HG03175 (cell line): ENCODE measurements around the gene ZNF362.

Source experiments
- ATAC-seq: cut with Tn5 transposase; IDR thresholded peaks from one replicate; pipeline ENCODE4 v1.9.1; 2021; ENCODE audit warnings: mild to moderate bottlenecking, moderate library complexity; ENCODE audit not compliant: unreplicated experiment

Gene ZNF362

DNA sequence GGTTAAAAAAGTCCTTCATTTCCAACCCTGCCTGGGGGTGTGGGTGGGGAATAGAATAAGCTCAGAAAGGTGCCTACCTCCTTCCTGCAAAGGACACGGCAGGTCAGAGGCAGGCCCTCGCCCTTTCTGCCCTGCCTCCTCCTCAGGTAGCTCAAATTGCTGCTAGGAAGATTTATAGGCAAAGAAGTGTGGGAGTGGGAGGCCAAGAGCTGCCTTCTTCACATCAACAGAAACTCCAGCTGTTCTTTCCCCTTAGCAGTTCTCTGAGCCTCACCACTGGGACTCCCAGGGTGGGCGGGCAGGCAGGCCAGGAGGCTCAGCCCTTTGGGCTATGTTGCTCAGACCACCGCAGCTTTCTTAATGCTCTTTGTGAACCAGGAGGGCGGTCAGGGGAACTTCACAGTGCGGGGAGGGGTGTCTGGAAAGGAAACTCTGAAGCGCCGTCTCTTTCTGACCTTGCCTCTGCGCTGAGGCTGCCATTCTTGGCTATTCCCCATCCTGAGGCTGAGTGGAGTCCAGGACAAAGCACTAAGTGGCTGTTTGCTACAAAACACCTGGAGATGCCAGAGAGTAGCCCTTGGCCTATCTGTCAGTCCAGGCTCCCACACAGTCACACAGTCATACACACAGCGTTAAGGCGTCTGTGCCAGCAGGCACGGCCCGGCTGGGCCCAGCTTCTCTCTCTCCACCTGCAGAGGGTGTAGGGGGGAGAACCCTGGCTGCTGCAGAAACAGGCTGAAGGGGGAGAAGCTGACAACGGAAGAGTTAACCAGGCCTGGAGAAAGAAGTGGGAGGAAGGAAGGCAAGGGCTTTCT is 67.6 kb downstream of the ZNF362 start:
- ATAC-seq: no peak

- no peak for ATAC-seq
Observed at GRCh38 chr1:33324677-33325575, 68.6 kb downstream of the ZNF362 start.

GRCh38 chr1:33326785-33327184 is 70.5 kb downstream of the ZNF362 start:
- no peak for ATAC-seq

DNA sequence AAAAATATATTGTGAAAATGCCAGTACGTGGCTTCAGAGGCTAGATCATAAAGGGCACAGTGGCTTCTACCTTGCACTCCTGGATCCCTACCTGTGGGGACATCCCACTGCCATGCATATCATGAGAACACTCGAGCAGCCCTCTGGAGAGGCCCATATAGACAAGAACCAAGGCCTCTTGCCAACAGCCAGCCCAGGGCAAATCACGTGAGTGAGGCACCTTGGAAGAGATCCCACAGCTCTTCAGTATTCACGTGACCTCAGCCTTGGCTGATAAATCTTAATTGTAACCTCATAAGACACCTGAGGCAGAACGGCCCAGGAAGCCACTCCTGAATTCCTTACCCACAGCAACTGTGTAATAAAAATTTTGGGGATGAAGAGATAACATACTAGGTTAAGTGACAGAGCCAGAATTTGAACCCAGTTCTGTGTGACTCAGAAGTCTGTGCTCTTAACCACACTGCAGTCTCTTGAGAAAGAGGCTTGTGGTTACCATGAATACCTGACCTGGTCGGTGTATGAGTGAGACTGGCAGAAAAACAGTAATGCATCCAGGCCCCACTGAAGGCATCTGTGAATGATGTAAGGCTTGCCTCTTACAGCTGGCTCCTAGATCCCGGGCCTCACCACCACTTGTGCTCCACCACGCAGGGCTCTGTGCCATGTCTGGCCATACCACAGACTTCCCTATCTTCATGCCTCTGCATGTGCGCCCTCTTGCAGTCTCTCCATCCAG is 71.5 kb downstream of the ZNF362 start:
- no peak for ATAC-seq

DNA sequence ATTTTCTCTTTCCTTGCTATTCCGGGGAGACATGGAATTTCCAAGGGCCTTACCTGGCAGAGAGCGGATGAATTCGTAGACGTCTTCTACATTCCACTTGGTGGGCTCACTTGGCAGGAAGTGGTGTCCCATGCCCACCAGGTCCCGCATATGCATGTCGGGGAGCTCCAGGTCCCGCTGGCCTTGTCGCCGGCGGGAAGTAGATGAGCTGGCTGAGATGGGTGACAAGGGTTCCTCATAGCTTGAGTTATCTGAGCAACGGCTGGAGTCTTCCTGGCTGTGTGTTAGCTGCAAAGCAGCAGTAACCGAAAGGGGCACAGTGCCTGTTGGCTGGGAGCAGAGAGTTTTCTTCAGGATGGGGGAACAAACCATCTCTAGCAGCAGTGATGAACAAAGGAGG is 72.5 kb downstream of the ZNF362 start:
- no peak for ATAC-seq

GRCh38 chr1:33329600-33330305 is 73.5 kb downstream of the ZNF362 start:
- ATAC-seq: no peak

DNA sequence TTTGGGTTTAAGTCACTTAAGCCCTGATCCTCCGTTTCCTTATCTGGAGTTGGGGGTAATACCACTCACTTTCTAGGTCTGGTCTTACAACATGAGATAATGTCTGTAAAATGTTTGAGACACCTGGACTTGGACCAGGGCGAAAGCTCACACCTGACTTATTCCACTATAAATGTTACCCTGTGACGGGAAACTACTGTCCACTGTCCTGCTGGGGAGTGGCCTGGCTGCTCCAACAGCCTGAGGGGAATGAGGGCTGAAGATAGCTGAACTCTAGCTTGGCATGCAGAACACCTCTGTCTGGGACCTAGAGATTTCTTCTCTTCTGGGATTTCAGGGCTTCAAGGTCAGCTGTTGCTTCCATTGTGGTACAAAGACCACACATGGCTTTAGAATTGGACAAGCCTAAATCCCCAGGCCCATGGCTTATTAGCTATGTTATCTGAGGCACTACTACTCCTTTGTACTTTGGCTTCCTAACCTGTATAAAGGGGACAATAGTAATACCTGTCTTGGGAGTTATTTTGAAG is 74.1 kb downstream of the ZNF362 start:
- ATAC-seq: no peak

- ATAC-seq: no peak
Observed at GRCh38 chr1:33330906-33331305, 74.6 kb downstream of the ZNF362 start.

DNA sequence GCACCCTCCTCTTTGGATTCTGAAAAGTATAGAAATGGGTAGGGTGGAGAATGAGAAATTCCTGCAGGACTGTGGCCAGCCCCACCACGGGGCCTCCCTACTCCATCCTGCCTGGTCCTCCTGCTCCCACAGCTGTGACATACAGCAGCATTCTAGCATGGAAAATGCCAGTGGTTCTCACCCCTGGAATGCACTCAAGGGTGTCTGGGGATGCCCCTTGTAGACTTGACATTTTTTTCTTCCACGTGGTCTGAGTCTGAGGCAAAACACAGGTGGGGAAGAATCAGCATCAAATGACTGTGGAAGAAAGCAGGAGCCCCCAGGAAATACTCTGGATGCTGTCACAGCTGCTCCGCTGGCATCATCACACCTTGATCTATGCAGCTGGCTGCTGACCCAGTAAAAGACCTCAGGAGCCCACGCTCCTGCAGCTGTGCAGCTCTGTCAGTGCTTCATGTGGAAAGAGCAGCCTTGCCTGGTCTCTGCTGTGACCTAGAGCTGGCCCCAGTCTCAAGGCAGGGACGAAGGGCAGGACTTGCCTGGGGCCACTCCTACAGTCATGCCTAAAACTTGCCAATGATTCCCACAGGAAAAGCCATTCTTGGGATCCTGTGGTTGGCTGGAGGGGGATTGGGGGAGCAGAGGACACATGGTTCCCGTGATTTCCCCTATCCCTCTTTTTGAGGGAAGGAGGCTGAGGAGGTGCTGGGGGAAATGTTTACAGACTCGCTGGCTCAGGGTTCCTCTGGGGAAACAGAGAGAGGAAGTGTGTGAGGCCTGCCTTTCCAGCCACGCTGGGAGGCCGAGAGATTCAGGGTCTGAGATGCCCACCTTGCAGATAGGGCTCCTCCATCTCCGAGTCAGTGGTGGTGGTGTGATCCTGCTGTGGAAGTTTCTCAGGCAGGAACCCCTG is 75.4 kb downstream of the ZNF362 start:
- no peak for ATAC-seq

DNA sequence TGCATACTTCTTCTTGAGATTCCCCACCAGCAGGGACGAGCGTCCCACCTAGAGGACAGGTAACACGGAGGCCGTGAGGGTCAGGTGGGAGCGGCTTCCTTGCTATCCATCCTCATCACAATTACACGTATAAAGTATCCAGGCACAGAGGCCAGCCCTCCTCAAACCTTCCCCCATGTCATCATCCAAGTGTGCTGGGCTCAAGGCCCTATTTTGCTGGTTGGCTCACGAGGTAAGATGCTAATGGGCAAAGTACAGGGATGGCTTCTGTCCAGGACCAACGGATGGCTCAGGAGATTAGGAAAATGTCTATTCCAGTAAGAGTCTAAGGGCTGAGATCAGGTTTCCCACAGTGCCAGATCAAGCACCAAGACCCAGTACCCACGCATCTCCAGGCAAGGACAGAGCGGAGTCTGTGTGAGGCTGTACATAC is 76.1 kb downstream of the ZNF362 start:
- no peak for ATAC-seq

DNA sequence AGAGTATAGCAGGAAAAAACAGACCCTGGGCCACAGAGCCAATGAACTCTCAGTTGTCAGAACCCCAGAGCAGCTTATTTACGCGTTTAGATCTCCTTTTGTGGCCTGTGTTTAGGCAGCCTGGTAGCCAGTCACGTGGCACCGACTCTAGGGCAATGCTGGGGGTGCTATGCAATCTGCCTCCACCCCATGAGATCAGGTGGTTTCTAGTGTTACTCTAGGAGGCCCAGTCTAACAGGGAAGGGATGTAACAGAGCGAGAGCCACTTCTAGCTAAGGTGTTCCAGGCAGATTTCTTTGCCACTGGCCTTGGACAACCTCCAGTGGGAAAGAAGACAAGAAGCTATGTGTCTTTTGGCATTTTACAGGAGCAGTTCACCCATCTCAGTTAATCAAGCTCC is 76.6 kb downstream of the ZNF362 start:
- no peak for ATAC-seq

GRCh38 chr1:33334081-33334552 is 77.8 kb downstream of the ZNF362 start:
- ATAC-seq: no peak

DNA sequence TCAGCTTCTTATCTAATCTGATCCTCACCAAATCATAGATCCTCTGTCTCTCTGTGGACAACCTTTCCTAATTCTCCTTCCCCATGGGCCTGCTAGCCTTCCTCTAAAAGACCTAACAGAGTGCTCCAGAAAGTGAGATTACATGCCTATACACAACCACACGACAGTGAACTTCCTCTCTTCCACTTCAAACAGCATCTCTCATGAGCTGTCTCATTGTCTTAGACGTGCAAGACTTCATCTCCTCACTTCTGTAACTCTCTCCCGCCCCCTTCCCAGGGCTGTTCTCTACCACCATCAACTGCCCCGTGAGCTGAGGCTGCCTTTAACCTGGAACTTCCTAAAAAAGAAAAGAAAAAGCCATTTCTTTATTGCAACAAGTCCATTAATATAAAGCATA is 78.7 kb downstream of the ZNF362 start:
- ATAC-seq: no peak

DNA sequence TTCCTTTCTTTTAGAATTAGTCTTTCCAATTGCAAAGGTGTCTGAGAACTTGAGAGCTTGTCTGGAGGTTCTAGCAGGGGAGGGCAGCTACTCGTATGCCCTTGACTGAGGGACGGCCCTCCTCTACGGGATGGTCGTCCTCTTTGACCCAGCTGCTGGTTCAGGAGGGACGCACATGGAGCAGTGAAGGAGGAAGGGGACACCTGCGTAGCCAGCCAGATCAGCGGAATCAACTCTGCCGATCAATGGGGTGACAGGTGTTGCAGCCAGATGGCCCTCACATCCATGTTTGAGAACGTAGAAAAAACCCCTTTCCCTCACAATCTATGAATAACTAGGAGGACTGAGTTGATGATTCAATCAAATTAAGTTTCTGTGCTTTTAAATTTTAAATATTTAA is 80.3 kb downstream of the ZNF362 start:
- no peak for ATAC-seq

- ATAC-seq: no peak
Observed at GRCh38 chr1:33337441-33337840, 81.1 kb downstream of the ZNF362 start.

DNA sequence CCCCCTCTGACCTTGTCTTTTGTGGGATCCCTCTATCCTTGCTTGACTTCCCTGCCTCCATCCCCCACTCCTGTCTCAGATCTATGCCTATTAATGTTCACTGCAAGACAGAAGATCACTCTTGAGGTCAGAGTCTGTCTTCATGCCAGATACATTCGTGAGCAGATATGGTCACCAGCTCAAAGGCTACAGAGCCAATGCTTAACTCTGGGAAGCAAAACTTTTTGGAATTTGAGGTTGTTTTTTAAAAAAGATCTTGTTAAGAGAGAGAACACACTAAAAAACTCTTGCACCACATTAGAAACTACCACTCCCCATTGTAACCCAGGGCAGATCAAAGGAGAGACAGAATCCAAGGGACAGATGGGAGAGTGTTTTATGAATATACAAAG is 81.8 kb downstream of the ZNF362 start:
- no peak for ATAC-seq

- no peak for ATAC-seq
Observed at GRCh38 chr1:33338440-33339211, 82.3 kb downstream of the ZNF362 start.

GRCh38 chr1:33339413-33339812 is 83.1 kb downstream of the ZNF362 start:
- ATAC-seq: no peak

GRCh38 chr1:33341190-33341589 is 84.9 kb downstream of the ZNF362 start:
- ATAC-seq: no peak
